Fibroblast of skin of left quadriceps (primary cell): Measurements from ENCODE around the gene CGB3.
"Not testable (repeated sequence)": the region's sequence is repeated elsewhere in the genome, so short reads cannot be mapped to it uniquely, and the experiment has no call there.

Source experiments
- DNase-seq, 2 experiments: peaks; one replicate each; pipeline ENCODE4 v3.0.0-alpha.2; 2013; ENCODE audit warnings: low read depth in 2 of 2

CGB3 gene

DNA sequence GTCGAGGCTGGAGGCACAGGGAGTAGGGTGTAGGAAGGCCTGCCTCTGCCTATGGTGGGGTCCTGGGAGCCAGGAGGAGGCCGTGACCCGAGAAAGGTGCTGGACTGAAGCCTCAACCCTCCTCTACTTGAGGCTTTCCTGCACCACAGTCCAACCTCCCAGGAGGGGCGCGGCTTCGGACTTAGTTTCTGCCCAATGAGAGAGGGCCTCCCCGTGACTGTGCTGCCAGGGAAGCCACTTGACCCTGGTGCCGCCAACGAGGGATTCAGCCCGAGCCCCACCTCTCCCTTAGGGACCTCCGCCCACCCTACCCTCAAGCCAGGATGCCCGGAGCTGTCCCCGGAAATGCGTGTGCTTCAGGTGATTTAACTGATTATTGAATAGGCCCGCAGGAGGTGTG lies at the start of gene CGB3:
Gene CGB3 (minus strand): TSS at position 101 of the 400 bp plus-strand sequence. CDS start 362 bp downstream, outside the sequence.
- DNase-seq = not testable (repeated sequence)

DNA sequence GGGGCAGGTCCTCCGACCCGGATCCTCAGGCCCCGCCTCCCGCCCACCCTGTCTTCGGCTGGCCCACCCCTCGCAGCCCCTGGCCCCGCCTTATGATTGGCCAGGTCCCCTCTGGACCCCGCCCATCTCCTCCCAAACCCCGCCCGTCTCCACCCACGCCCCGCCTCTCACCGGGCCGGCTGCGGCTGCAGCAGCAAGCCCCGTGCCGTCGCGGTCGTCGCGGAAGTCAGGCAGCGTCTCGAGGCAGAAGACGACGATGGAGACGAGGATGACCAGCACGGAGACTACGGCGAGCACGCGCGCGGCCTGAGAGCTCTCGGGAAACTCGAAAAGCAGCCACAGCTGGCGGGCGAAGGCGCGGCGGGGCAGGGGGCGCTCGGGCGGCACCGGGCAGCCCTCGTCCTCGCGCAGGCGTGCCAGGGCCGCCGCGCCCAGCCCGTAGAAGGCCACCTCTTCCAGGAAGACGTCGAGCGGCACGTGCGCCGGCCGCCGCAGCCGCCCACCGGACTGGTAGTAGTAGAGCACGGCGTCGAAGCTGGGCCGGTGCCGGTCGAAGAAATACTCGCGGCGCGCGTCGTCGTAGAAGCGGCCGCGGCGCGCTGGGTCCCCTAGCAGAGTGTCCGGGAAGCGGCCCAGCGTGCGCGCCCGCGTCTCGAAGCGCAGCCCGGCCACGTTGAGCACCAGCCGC lies 47.9 kb upstream of the CGB3 start:
- no peak for DNase-seq

DNA sequence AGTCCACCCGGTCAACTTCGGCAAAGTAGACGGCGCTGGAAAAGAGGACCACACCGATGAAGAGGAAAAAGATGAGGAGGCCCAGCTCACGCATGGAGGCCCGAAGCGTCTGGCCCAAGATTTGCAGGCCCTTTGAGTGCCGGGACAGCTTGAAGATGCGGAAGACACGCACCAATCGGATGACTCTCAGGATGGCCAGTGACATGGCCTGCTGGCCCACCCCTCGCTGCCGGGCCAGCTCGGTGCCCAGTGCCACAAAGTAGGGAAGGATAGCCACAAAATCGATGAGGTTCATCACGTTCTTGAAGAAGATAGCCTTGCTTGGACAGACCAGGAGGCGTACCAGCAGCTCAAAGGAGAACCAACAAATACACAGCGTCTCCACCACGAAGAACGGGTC lies 46.3 kb upstream of the CGB3 start:
- no peak for DNase-seq

DNA sequence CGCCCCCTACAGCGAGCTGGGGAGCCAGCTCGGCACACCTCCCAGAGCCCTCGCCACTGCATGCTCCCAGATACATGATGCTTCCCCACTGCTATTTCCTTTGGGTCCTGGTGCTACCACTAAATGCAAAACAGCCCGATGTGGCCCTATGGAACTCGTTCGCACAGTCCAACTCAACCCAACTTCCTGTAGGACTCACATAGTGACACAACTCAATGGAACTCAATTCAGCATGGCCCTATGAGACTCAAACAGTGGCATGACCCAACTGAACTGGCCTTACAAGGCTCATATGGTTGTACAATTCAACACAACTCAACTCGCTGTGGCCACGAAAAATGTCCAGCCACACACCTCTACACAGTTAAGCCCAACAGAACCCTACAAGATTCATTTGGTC lies 44.9 kb upstream of the CGB3 start:
- DNase-seq = no peak

DNA sequence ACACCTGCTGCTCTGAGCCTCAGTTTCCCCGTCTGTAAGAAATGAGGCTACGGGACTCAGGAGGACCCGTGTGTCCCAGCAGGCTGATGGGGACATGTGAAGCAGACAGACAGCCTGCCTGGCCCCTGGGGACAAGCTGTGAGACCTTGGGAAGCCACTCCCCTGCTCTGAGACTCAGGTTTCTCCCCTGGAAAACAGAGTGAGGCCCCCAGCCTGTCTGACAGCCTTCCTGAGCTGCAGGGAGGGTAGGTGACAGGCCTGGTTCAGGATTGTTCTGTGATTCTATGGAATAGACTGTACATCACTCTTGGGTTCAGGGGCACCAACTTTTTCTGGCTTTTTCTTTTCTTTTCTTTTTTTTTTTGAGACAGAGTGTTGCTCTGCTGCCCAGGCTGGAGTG lies 43.4 kb upstream of the CGB3 start:
- DNase-seq = no peak

DNA sequence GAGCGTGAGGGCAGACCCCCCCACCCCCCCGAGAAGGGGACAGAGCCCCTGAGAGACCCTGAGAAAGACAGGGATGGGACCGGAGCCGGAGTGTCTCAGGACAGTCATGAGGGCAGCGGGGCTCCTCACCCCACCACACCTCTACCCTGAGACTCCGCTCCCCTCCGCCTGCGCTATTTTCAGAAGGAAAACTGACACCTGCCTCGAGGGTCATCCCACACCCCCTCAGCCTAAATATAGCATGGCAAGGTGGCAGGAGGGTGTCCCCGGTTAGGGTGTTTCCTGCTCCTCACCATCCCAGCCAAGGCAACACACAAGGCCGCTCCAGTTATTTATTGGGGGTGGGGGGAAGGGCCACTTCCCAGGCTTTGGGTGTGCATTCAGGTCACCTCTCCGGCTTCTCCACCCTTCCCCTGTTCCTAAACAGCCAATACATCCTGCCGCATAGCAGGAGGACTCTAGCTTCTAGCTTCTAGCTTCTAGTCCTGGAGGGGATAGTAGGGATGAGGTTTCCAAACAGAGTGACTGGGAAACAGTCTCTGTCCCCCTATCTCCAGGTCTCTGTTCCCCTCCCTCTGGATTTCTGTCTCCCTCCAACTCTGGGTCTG lies 41.9 kb upstream of the CGB3 start:
- no peak for DNase-seq

DNA sequence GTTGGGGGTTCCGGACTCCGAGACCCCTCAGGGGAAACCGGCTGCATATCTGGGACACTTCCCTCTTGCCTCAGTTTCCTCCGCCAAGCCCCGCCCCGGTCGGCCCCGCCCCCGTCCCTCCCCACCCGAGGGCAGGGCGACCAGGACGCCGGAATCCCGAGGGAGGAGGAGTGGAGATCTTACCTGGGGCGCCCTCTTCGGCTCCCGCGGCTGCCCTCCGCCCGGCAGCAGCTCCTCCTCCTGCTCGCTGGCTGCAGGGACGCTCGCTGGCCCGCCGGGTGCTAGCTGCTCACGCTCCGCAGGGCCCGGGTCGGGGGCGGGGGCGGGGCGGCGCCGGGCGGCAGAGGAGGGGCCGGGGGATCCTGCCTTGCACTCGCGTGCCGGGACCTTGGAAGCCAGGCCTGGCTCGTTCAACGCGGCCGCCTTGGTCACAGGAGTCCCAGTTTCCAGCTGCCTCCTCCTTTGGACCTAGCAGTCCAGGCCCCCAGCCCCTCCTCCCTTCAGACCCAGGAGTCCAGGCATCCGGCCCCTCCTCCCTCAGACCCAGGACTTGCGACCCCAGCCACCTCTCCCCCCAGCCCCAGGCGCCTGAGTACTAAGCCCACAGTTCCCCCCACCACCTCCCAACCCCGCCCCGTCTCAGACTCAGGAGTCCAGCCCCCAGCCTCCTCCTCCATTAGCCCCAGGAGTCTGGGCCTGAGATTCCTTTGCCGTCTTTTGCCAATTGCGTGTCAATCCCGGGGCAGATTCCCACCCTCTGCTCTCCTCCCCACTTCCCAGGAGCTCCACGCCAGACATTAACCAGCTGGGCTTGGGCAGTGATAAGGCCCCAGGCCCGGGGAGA lies 40.9 kb upstream of the CGB3 start, which contains the start of gene NTF4:
Gene NTF4 (minus strand): TSS at position 51 of the 844 bp plus-strand sequence. CDS start 2,821 bp downstream, outside the sequence.
- DNase-seq = no peak

DNA sequence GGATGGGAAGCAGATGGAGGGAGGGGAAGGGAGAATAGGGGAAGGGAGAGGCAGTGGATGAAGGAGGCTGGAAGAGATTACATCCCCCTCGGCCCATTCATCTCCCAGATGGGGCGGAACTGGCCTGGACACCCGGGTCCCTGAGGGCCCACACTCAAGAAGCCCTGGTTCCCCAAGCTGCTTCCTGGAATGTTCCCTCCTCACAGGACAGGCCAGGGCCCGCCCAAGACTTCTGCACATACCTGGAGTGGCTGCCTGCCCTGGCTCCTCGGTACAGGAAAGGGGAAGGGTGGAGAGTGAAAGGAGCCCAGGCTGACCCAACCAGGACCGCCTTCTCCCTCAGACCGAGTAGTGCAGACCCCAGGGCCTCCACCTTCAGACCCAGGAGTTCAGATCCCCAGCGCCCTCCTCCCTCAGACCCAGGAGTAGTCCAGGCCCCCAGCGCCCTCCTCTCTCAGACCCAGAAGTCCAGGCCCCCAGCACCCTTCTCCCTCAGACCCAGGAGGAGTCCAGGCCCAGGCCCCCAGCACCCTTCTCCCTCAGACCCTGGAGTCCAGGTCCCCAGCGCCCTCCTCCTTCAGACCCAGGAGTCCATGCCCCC lies 40.0 kb upstream of the CGB3 start:
- DNase-seq = no peak

DNA sequence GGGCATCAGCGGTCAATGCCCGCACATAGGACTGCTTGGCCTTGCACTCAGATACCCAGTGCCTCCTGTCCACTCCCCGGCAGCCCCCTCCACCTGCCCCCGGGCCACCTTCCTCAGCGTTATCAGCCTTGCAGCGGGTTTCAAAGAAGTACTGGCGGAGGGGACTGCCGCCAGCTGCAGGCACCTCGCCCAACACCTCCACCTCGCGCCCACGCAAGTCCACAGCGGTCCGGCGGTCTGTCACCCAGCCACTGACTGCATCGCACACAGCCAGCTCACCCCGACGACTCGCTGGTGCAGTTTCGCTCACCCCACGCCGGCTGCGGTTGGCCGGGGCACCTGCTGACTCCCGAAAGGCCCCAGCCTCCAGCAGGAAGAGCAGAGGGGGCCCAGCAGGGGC lies 37.3 kb upstream of the CGB3 start:
- DNase-seq = no peak

DNA sequence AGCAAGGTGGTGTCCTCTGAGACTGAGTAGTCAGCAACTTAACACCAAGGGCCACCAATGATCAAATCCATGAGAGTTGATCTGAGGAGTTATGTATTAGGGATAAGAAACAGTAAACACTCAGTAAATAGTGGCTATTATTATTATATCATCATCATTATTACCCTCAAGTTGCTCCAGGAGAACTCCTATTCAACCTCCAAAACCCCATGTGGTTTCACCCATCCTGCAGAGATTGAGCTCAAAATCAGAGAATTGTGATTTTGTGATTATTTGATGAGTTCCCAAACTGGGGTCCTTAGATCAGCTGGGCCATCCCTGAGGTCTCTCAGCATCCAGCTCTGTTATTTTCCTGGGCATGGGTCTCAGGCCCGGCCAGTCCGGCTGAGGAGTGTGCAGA lies 36.9 kb upstream of the CGB3 start:
- no peak for DNase-seq

DNA sequence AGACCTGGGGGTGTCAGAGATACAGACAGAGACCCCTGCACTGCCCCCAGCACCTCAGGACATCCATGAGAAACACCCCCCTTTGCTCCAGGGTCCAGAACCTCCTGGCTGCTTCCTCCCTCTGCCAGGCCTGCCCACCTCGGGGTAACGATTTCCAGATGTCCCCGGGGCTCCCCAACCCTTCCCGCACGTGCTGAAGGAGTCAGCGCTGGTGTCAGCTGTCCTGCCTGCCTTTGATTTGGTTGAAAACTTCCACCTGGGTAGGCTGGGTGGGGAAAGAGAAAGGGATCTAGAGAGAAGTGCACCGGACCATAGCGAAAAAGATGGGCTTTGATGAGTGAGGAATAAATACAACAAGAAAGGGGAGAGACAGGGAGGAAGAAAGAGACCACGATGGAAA lies 34.9 kb upstream of the CGB3 start:
- no peak for DNase-seq

DNA sequence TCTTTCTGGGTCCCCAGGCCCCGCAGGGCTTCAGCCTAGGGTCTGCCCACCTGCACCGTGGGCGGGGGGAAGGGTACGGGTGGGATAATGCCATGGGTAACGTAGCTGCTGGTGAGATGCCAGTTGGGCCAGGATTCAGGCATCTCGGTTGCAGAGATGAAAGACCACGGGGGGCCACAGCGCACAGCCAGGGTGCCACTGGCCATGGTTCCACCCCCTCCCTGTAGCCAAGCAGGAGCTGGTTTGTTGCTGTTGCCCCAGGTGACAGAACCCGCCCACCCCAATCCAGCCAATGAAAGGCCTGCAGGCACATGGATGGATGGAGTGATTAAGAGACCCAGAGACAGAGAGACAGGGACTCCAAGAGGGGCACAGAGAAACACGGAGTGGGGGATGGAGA lies 34.4 kb upstream of the CGB3 start:
- DNase-seq = no peak

DNA sequence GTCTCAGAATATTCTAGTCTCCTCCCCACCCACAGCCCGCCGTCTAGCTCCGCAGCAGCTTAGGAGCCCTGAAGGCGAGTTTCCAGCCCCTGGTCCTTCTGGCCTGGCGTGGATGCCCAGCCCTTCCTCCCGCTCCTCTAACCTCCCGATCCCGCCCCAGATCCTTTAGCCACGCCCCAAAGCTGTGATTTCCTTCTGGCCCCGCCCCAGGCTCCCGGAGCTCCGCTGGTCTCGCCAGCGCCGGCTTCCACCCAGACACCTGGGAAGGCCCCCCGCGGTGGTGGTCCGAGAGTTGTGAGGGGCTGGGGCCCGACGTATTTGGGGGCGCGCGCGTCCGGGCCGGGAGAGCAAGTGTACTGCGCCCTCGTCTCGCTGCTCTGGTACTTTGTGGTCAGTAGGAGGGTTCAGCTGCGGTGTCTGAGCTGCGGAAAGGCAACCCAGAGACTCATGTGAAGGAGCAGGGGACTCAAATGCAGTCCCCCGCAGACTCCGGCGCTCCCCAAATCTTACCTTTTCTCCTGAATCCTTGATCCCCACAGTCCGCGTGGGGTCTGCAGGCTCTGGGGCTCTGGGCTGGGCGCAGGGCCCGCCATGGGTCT lies 33.6 kb upstream of the CGB3 start, which contains the start of gene CGB7:
Gene CGB7 (minus strand): TSS at position 114 of the 599 bp plus-strand sequence. CDS start 2,374 bp downstream, outside the sequence.
- DNase-seq = no peak

DNA sequence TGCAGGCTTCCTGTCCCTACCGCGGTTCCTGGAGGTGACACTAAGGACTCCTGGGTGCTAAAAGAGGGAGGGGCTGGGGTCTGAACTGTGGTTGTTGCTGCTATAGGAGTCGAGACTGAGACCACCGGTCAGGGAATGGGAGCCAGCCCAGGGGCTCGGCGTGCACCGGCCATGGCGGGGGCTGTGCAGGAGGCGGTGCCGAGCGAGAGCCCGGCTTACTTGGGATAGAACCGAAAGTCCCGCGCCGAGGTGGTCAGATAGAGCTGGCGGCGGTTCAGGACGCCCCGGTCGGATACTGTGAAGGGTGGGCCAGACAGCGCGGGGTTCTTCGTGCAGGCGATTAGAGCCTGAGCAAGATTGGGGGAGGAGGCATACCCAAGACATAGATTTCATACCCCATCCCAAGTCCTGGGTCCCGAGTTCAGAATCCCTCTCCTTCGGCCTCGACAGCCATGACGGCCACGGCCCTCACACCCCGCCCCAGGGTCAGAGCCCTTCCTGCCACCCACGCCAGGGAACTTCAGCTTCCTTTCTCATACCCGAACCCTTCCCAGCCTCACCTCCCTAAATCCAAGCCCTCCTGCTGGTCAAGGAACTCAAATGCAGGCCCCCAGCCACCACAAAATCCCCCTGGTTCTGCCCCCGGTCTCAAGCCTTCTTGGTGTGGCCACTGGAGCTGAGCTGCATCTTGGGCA lies 32.9 kb upstream of the CGB3 start:
- not testable (repeated sequence) for DNase-seq

DNA sequence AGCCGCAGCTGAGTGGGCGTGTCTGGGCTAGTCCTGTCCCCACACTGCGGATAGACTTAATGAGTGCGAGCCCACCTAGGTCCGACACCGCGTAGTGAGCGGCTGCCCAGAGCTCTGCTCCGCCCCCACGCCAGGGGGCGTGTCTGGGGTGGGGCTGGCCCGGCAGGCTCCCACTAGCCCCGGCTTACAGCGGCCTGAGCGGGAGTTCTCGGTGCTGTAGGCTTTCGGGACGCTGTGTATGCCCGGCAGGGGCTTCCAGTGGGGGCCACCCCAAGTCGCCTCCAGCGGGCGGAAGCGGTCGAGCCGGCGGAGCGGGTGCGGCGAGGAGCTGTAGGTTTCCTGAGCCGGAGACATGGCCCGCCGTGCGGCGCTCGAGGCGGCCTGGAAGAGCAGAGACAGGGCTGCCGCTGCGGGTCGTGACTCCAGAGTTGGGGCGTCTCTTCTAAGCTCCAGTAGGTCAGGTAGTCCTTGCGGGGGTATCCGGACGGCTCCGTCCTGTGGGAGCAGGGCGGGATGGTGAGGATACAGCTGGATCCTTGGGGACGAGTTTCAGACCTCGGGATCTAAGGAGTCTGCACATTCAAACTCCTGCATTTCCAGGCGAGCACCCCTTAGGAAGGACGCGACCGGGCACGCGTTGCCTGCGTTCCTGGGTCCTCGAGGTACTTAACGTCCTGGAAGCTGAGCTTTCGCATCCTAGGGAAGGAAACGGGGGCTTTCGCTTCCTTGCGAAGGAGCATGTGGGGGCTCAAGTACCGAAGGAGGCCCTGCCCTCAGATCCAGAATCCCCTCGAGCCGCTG lies 32.2 kb upstream of the CGB3 start:
- DNase-seq = no peak

DNA sequence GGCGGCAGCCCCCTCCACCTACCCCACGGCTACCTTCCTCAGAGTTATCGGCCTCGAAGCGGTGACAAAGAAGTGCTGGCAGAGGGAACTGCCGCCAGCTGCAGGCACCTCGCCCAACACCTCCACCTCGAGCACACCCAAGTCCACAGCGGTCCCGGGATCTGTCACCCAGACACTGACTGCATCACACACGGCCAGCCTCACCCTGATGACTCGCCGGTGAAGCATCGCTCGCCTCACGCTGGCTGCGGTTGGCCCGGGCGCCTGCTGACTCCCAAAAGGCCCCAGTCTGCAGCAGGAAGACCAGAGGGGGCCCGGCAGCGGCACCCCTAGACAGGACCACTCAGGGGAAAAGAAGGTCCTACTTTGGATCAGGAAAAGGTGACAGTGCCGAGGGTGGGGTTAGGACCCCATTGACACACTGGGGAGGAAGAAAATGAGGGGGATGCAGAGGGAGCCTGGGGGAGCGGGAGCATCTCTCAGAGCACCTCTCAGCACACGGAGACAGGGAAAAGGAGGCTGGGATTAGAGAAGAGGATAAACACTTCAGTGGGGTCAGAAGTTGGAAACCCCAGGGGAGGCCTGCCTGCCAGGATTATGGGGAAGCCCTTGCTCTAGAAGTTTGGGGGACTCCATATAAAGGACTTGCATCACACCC lies 26.4 kb upstream of the CGB3 start:
- DNase-seq = not testable (repeated sequence)

DNA sequence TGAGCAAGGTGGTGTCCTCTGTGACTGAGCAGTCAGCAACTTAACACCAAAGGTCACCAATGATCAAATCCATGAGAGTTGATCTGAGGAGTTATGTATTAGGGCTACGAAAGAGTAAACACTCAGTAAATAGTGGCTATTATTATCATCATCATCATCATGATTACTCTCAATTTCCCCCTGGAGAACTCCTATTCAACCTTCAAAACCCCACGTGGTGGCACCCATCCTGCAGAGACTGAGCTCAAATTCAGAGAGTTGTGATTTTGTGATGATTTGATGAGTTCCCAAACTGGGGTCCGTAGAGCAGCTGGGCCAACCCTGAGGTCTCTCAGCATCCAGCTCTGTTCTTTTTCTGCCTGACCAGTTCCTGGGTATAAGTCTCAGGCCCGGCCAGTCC lies 25.7 kb upstream of the CGB3 start:
- DNase-seq = not testable (repeated sequence)

DNA sequence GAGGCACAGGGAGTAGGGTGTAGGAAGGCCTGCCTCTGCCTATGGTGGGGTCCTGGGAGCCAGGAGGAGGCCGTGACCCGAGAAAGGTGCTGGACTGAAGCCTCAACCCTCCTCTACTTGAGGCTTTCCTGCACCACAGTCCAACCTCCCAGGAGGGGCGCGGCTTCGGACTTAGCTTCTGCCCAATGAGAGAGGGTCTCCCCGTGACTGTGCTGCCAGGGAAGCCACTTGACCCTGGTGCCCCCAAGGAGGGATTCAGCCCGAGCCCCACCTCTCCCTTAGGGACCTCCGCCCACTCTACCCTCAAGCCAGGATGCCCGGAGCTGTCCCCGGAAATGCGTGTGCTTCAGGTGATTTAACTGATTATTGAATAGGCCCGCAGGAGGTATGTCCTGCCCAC lies 24.9 kb upstream of the CGB3 start, which contains the start of gene CGB8:
Gene CGB8 (minus strand): TSS at position 101 of the 400 bp plus-strand sequence. CDS start 372 bp downstream, outside the sequence.
- DNase-seq = not testable (repeated sequence)

DNA sequence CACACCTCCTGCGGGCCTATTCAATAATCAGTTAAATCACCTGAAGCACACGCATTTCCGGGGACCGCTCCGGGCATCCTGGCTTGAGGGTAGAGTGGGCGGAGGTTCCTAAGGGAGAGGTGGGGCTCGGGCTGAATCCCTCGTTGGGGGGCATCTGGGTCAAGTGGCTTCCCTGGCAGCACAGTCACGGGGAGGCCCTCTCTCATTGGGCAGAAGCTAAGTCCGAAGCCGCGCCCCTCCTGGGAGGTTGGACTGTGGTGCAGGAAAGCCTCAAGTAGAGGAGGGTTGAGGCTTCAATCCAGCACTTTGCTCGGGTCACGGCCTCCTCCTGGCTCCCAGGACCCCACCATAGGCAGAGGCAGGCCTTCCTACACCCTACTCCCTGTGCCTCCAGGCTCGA lies 19.4 kb upstream of the CGB3 start, which contains the start of gene CGB5:
Gene CGB5 (plus strand): TSS at position 301 of the 400 bp plus-strand sequence. CDS start 362 bp downstream, outside the sequence.
- DNase-seq = not testable (repeated sequence)
